ENCODE measurements around the gene EMP2. TPM values are rescaled to one million over a fixed set of nuclear protein-coding genes. Genes with fewer than 3 reads are reported as not detected.

Gene EMP2
- polyA plus RNA-seq, 1 donor from 2014 or later: 0.14 TPM

DNA sequence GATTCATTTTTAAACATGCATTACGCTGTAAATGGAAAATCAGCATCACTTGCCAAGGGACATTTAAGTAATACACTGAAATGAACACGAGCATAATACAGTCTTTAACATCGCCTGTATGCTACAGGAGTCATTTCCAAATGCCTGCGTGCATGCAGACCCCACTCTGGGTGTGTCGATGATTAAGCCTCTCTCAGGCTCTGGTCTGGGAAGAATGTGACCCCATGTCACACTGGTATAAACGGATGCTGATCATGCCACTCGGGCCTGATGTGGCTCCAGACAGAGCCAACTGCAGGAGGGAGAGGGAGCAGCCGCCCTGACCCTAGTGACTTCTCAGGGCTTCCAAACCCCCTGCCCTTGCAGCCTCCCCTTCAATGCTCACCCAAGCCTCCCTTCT is 10.8 kb downstream of the EMP2 start:
- no peak overlapping the region for H3K4me3 ChIP-seq (ENCODE audit: low read length)
- no peaks in the 10 kb centered on the region for H3K9me3 ChIP-seq (ENCODE audit: low read length)
- no peaks in the 10 kb centered on the region for H3F3A ChIP-seq (ENCODE audit: insufficient read depth, low read length, poor library complexity, severe bottlenecking)
- H3K9me2 ChIP-seq (ENCODE audit: insufficient read depth, low read length): no peaks in the 10 kb centered on the region
- H3K9ac ChIP-seq (ENCODE audit: low read length): no peak overlapping the region
- H3K79me2 ChIP-seq (replicated peaks; ENCODE audit: insufficient read depth, low read length): no peaks in the 10 kb centered on the region
- no peak overlapping the region for H3K4me2 ChIP-seq (ENCODE audit: low read length)
- TF ChIP-seq RAD21 (conservative IDR thresholded peaks at IDR 0.05) (no peak), TAF1 (IDR thresholded peaks at IDR 0.05; ENCODE audit: low read depth) (no peak)
- TF ChIP-seq, protein P1, sequence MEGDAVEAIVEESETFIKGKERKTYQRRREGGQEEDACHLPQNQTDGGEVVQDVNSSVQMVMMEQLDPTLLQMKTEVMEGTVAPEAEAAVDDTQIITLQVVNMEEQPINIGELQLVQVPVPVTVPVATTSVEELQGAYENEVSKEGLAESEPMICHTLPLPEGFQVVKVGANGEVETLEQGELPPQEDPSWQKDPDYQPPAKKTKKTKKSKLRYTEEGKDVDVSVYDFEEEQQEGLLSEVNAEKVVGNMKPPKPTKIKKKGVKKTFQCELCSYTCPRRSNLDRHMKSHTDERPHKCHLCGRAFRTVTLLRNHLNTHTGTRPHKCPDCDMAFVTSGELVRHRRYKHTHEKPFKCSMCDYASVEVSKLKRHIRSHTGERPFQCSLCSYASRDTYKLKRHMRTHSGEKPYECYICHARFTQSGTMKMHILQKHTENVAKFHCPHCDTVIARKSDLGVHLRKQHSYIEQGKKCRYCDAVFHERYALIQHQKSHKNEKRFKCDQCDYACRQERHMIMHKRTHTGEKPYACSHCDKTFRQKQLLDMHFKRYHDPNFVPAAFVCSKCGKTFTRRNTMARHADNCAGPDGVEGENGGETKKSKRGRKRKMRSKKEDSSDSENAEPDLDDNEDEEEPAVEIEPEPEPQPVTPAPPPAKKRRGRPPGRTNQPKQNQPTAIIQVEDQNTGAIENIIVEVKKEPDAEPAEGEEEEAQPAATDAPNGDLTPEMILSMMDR (IDR thresholded peaks at IDR 0.05; ENCODE audit: poor library complexity, severe bottlenecking): no peak
- TF ChIP-seq, protein P2, sequence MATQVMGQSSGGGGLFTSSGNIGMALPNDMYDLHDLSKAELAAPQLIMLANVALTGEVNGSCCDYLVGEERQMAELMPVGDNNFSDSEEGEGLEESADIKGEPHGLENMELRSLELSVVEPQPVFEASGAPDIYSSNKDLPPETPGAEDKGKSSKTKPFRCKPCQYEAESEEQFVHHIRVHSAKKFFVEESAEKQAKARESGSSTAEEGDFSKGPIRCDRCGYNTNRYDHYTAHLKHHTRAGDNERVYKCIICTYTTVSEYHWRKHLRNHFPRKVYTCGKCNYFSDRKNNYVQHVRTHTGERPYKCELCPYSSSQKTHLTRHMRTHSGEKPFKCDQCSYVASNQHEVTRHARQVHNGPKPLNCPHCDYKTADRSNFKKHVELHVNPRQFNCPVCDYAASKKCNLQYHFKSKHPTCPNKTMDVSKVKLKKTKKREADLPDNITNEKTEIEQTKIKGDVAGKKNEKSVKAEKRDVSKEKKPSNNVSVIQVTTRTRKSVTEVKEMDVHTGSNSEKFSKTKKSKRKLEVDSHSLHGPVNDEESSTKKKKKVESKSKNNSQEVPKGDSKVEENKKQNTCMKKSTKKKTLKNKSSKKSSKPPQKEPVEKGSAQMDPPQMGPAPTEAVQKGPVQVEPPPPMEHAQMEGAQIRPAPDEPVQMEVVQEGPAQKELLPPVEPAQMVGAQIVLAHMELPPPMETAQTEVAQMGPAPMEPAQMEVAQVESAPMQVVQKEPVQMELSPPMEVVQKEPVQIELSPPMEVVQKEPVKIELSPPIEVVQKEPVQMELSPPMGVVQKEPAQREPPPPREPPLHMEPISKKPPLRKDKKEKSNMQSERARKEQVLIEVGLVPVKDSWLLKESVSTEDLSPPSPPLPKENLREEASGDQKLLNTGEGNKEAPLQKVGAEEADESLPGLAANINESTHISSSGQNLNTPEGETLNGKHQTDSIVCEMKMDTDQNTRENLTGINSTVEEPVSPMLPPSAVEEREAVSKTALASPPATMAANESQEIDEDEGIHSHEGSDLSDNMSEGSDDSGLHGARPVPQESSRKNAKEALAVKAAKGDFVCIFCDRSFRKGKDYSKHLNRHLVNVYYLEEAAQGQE (IDR thresholded peaks at IDR 0.05; ENCODE audit: borderline replicate concordance): no peak
- H3K36me3 ChIP-seq (ENCODE audit: insufficient read depth, low read length): no peaks in the 10 kb centered on the region
- H3K27ac ChIP-seq (ENCODE audit: low read length): no peak overlapping the region
- H4K20me1 ChIP-seq (ENCODE audit: insufficient read depth): no peaks in the 10 kb centered on the region
- no peak overlapping the region for H2AFZ ChIP-seq (ENCODE audit: low read depth, low read length)
- H3K27me3 ChIP-seq (ENCODE audit: insufficient read depth, low read depth, low read length): no peaks in the 10 kb centered on the region

DNA sequence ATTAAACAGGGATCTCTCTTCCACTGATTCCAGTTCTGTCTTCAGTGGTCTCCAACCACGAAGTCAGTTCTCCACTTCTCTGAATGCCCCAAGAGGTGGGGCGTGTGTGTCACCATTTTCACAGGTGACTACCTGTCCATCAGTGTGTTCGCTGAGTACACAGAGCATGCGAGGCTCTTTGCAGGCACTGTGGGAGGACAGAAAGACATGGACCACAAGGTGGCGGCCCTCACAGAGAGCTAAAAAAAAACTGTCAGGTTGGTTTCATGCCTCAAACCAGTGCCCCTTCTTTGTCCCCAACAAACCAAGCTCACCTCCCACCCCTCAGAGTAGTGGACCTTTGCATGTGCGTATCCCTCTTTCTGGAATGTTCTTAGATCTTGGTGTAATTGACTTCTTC is 13.8 kb downstream of the EMP2 start:
- Histone ChIP-seq H2AFZ (ENCODE audit: low read depth, low read length) (no peak overlapping the region), H3K4me2 (ENCODE audit: low read length) (no peak overlapping the region), H3K4me3 (ENCODE audit: low read length) (no peak overlapping the region), H3K79me2 (replicated peaks; ENCODE audit: insufficient read depth, low read length) (no peaks in the 10 kb centered on the region), H3K27ac (ENCODE audit: low read length) (no peak overlapping the region), H3F3A (ENCODE audit: insufficient read depth, low read length, poor library complexity, severe bottlenecking) (no peaks in the 10 kb centered on the region), H3K36me3 (ENCODE audit: insufficient read depth, low read length) (no peaks in the 10 kb centered on the region), H3K9me3 (ENCODE audit: low read length) (peaks cover 4% of the 10 kb centered on the region), H3K27me3 (ENCODE audit: insufficient read depth, low read depth, low read length) (no peaks in the 10 kb centered on the region), H4K20me1 (ENCODE audit: insufficient read depth) (no peaks in the 10 kb centered on the region), H3K9me2 (ENCODE audit: insufficient read depth, low read length) (no peaks in the 10 kb centered on the region), H3K9ac (ENCODE audit: low read length) (no peak overlapping the region)
- TF ChIP-seq TAF1 (IDR thresholded peaks at IDR 0.05; ENCODE audit: low read depth): no peak
- no peak for TF ChIP-seq POLR2AphosphoS5 (IDR thresholded peaks at IDR 0.05)
- TF ChIP-seq SMC3 (conservative IDR thresholded peaks at IDR 0.05; ENCODE audit: poor library complexity): no peak

DNA sequence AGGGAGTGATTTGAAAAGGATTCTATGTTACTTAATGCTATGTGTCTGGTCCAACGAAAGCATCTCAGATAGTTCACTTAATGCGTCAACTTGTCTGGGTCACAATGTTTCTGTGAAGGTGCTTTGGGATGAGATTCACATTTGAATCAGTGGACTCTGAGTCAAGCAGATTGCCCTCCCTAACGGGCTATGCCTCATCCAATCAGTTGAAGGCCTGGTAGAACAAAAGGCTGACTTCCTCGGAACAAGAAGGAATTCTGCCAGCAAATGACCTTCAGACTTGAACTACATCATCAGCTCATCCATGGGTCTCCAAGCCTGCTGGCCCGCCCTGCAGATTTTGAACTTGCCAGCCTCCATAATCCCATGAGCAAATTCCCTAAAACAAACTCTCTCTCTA is 15.2 kb downstream of the EMP2 start:
- Histone ChIP-seq H3K9me3 (ENCODE audit: low read length) (peaks cover 4% of the 10 kb centered on the region), H3K9me2 (ENCODE audit: insufficient read depth, low read length) (no peaks in the 10 kb centered on the region), H3K79me2 (replicated peaks; ENCODE audit: insufficient read depth, low read length) (no peaks in the 10 kb centered on the region)

More for the DNA sequence above, 15.2 kb downstream of the EMP2 start:
- no peak for TF ChIP-seq RAD21 (conservative IDR thresholded peaks at IDR 0.05)
- no peak for TF ChIP-seq TAF1 (IDR thresholded peaks at IDR 0.05; ENCODE audit: low read depth)
- no peak for TF ChIP-seq SMC3 (conservative IDR thresholded peaks at IDR 0.05; ENCODE audit: poor library complexity)
- no peak for TF ChIP-seq POLR2AphosphoS5 (IDR thresholded peaks at IDR 0.05)
- TF ChIP-seq, protein P2 (IDR thresholded peaks at IDR 0.05; ENCODE audit: borderline replicate concordance): no peak
- no peak for TF ChIP-seq EZH2 (IDR thresholded peaks at IDR 0.05; ENCODE audit: borderline replicate concordance, insufficient read depth, low read length, poor library complexity, severe bottlenecking)
- TF ChIP-seq EP300 (conservative IDR thresholded peaks at IDR 0.05; ENCODE audit: poor library complexity, severe bottlenecking): no peak
- TF ChIP-seq MXI1 (conservative IDR thresholded peaks at IDR 0.05; ENCODE audit: poor library complexity, severe bottlenecking): no peak
- TF ChIP-seq, protein P1 (IDR thresholded peaks at IDR 0.05; ENCODE audit: poor library complexity, severe bottlenecking): no peak
- H3K27me3 ChIP-seq (ENCODE audit: insufficient read depth, low read depth, low read length): no peaks in the 10 kb centered on the region
- no peak overlapping the region for H3K4me3 ChIP-seq (ENCODE audit: low read length)
- H3K9ac ChIP-seq (ENCODE audit: low read length): no peak overlapping the region
- no peak overlapping the region for H2AFZ ChIP-seq (ENCODE audit: low read depth, low read length)
- H3K27ac ChIP-seq (ENCODE audit: low read length): no peak overlapping the region
- no peak overlapping the region for H3K4me2 ChIP-seq (ENCODE audit: low read length)
- no peaks in the 10 kb centered on the region for H3F3A ChIP-seq (ENCODE audit: insufficient read depth, low read length, poor library complexity, severe bottlenecking)
- H3K36me3 ChIP-seq (ENCODE audit: insufficient read depth, low read length): no peaks in the 10 kb centered on the region
- H4K20me1 ChIP-seq (ENCODE audit: insufficient read depth): no peaks in the 10 kb centered on the region

Data from neural cell (in vitro differentiated cells).